ENCODE measurements around the gene MED16.

The MED16 gene

DNA sequence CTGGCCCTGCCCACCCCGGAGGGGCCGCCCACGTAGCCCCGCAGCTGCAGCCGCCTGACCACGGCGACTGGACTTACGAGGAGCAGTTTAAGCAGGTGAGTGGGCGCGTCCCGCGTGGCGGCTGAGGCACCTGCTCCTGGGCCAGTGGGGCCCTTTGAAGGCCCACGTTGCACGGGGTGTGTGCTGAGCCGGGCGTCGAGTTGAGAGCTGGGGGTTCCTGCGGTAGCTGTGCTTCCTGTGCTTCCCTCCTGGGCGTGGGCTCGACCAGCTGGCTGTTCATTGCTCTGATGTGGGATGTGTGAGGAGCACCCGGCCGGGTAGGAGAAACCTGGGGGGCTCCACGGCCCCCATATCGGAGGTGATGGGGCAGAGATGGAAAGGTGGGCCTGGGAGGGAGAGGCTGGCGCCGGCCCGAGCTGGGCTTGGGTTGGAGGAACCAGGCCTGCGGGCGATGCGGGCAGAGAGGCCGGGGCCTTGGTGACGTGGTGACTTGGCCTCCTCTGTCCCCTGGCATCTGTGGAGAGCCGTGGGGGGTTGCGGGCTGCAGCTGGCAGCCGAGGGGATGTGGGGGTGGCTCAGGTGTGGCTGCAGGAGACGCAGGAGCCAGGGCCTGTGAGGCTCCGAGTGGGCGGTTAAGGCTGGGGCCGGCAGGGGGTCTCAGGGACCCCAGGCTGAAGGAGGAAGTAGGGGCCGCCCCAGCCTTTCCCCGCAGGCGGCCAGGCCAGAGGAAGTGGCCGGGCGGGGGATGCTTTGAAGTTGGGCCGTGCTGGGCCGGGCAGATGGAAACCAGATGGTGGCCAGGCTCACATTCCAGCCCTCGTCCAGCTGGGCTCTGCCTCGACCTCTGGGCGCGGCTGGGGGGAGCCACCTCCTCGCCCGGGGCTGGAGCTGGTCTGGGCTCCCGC is 39.9 kb upstream of the MED16 start:
- peak overlapping the region; percentile 52 for H3K4me3 ChIP-seq
- peak overlapping the region in 1 of 2 donors; percentile 62 for H3K27ac ChIP-seq
- DNase-seq (ENCODE audit: low spot score), result no peak
- TF ChIP-seq, protein P1, sequence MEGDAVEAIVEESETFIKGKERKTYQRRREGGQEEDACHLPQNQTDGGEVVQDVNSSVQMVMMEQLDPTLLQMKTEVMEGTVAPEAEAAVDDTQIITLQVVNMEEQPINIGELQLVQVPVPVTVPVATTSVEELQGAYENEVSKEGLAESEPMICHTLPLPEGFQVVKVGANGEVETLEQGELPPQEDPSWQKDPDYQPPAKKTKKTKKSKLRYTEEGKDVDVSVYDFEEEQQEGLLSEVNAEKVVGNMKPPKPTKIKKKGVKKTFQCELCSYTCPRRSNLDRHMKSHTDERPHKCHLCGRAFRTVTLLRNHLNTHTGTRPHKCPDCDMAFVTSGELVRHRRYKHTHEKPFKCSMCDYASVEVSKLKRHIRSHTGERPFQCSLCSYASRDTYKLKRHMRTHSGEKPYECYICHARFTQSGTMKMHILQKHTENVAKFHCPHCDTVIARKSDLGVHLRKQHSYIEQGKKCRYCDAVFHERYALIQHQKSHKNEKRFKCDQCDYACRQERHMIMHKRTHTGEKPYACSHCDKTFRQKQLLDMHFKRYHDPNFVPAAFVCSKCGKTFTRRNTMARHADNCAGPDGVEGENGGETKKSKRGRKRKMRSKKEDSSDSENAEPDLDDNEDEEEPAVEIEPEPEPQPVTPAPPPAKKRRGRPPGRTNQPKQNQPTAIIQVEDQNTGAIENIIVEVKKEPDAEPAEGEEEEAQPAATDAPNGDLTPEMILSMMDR (IDR thresholded peaks at IDR 0.05), result no peak

DNA sequence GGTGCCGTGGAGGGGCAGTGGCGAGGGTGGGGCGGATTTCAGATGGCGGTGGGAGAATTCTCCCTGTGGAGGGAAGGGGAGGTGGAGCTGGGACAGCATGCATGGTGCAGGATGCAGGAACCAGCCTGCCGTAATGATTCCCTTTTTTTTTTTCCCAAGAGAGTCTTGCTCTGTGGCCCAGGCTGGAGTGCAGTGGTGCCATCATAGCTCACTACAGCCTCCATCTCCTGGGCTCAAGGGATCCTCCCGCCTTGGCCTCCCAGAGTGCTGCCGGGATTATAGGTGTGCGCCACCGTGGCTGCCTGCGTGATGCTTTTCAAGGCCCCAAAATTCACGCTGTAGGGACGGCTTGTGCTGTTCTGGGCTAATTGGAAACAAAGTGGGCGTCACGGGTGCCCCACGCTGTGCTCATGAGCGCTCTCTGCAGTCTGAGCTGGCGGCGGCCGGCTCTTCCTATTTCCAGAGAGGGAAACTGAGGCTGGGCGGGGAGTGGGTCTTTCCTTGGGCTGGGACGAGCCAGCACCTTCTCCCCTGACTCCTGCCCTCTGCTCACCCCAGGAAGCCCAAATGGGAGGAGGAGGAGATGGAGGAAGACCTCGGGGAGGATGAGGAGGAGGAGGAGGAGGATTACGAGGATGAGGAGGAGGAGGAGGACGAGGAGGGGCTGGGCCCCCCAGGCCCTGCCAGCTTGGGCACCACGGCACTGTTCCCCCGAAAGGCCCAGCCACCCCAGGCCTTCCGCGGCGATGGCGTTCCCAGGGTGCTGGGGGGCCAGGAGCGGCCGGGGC is 39.1 kb upstream of the MED16 start:
- H3K27ac ChIP-seq, result peak overlapping the region in 1 of 2 donors; percentile 62
- TF ChIP-seq, protein P1 (IDR thresholded peaks at IDR 0.05), result no peak
- H3K4me3 ChIP-seq, result no peak overlapping the region
- DNase-seq (ENCODE audit: low spot score), result no peak

DNA sequence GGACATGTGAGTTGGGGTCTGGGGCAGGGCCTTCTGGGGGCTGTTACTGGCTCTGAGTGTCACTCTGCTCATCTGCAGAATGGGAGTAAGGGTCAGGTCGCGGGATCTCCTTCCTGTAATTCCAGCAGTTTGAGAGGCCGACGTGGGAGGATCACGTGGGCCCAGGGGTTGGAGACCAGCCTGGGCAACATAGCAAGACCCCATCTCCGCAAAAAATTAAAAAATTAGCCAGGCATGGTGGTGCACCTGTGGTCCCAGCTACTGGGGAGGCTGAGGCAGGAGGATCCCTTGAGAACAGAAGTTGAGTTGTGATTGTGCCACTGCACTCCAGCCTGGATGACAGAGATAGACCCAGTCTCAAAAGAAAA is 36.9 kb upstream of the MED16 start:
- no peak for DNase-seq (ENCODE audit: low spot score)
- Histone ChIP-seq H3K4me3 (no peak overlapping the region), H3K27ac (no peak overlapping the region)
- TF ChIP-seq, protein P1 (IDR thresholded peaks at IDR 0.05), result no peak

DNA sequence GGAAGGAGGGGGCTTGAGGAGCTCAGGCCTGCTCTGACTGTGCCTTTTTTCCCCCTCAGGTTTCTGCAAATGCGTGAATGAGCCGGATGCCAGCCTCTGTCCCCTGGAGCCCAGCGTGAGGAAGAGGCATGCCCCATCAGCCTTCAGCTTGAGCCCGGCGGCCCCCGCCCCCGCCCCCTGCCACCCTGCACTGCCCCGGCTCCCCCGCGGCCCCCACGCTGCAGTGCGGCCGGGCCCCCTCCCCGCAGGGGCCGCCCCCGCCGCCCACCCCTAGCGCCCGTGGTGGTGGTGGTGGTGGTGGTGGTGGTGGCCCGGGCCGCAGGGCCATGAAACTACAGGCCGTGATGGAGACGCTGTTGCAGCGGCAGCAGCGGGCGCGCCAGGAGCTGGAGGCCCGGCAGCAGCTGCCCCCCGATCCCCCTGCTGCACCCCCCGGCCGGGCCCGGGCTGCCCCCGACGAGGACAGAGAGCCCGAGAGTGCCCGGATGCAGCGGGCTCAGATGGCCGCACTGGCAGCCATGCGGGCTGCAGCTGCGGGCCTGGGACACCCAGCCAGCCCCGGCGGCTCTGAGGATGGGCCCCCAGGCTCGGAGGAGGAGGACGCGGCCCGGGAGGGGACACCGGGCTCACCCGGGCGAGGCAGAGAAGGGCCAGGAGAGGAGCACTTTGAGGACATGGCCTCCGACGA is 36.4 kb upstream of the MED16 start:
- TF ChIP-seq, protein P1 (IDR thresholded peaks at IDR 0.05), result no peak
- H3K27ac ChIP-seq, result no peak overlapping the region
- DNase-seq (ENCODE audit: low spot score), result no peak
- no peak overlapping the region for H3K4me3 ChIP-seq

DNA sequence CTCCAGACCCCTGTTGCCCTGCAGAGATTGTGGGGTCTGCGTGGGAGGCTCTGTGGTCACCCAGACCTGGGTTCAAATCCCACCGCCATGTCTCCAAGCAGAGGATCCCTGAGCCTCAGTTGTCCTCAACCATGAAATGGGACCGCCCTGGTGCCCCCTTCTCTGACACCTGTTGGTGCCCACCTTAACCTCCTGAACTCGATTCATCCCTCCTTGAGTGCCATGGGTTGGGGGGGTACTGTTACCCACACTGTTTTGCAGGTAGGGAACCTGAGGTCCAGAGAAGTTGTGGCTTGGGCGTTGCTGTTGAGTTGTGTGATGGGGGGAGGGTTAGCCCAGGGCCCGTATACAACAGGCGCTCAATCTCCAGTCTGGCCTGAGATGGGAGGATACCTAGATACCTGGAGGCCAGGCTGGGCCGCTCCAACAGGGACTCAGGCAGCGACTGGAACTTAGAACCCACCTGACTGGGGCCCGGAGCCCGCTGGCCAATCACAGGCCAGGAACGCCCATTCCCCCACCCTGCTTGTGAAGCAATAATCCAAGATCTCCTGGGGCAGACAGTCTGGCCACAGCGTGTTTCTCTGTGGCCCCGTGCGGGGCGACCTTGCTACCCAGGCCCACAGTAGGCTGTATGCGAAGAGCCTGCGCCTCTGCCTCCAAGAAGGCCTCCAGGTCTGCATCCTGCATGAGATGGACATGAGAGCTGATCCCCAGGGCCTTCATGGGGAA is 35.6 kb upstream of the MED16 start:
- H3K4me3 ChIP-seq, result no peak overlapping the region
- H3K27ac ChIP-seq, result peak overlapping the region in 1 of 2 donors; percentile 21
- no peak for DNase-seq (ENCODE audit: low spot score)
- TF ChIP-seq, protein P1 (IDR thresholded peaks at IDR 0.05), result no peak

DNA sequence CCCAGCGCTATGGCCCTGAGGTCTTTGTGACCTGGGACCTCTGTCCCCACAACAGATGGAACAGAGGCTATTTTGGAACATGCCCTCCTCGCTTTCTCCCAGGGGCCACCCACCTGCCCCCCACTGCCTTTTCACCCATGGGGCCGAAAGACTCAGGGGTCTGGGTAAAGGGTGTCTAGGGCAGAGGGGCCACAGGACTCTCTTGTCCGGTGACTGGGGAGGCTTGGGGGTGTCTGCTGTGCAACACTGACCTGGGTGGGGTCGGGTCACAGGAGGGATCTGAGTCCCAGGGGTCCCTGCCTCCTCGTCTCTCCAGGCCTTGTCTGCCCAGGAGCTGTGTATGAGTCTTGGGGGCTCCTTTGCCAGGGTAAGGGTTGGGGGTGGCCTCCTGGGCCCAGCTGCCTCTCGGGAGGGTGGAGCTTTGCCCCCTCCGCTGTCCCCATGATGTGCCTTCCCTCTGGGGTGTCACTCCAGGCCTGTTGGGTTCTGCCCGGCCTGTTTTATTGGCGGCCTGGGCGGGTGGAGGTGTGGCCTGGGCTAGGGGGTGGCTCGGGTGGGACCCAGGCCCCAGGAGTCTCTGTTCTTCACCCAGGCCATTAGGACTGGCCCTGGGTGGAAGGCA is 34.9 kb upstream of the MED16 start:
- H3K4me3 ChIP-seq, result peak overlapping the region; percentile 78
- TF ChIP-seq, protein P1 (IDR thresholded peaks at IDR 0.05), result no peak
- DNase-seq (ENCODE audit: low spot score), result no peak
- H3K27ac ChIP-seq, result peak overlapping the region; percentile 7 to 70
